ENCODE data around the gene INSIG1.

The INSIG1 gene

GRCh38 chr7:155356323-155357105 lies 58.8 kb downstream of the INSIG1 start:
- no peak for DNase-seq (ENCODE audit: low read depth in 2 of 2)
- TF ChIP-seq CTCF (IDR thresholded peaks at IDR 0.05; ENCODE audit: low read depth, low read length): no peak
- H3K4me3 ChIP-seq (replicated peaks in 1 of 2; ENCODE audit: low read depth in 2 of 2, low read length in 2 of 2): no peak overlapping the region

DNA sequence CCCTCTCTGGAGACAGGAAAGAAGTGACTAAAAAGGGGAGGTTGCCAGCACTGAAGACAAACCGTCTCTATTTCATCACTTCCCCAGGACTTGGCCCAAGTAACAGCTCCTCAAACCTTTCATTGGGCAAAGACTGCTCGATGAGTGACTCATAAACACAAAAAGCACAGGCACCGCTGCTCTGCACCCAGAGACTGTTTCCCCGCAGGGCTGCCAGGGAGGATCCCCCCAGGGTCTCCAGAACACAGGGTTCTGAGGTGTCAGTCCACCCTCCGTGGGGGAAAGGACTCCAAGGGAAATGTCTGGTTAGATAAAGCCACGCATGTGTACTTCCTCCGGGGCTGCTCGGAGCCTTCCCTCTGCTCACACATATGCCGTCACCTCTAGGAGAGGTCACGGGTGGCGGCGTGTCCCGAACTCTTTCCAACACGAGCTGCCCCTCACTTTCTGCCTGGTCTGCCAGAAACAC lies 59.9 kb downstream of the INSIG1 start:
- no peak for TF ChIP-seq CTCF (IDR thresholded peaks at IDR 0.05; ENCODE audit: low read depth, low read length)
- no peak overlapping the region for H3K4me3 ChIP-seq (replicated peaks in 1 of 2; ENCODE audit: low read depth in 2 of 2, low read length in 2 of 2)
- DNase-seq (ENCODE audit: low read depth in 2 of 2): peak; percentile 62 to 80

DNA sequence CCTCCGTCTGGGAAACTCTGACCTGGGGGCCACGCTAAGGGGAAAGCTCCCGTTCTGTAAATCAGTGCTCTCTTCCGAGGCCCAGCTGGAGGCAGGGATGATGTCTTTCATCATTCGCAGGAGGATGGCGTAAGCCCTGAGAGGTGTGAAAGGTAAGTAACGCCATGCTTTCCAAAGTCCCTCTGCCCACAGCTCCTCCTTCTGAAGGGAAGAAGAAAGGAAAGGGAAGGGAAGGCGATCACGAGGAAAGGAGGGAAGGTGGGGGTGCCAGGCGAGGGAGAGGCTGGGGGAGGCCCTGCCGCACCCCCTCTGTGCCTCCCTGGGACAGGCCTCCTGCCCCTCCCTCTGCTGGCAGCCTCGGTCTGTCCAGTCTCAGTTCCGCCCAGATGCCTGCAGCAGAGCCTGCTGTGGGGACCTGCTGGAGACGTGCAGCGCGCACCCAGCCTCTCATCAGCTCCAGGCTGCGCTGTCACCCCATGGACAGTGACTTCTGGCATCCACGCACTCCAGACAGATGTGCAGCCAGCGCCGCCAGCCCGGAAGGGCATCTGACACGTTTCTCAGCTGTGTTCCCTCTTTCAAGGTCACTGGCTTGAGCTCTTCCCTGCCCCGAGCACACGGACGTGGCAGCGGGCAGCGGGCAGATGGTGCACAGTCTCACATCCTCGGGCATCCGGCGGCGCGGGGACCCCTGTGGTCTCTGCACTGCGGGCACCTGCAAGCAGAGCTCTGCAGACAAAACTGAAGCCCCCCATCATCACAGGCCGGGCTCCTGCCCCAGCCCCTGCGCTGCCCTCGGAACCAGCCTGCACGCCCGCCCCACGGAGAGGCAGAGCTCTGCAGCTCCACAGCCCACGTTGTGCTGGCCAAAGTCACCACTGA lies 60.6 kb downstream of the INSIG1 start:
- no peak for TF ChIP-seq CTCF (IDR thresholded peaks at IDR 0.05; ENCODE audit: low read depth, low read length)
- DNase-seq (ENCODE audit: low read depth in 2 of 2): no peak
- H3K4me3 ChIP-seq (replicated peaks in 1 of 2; ENCODE audit: low read depth in 2 of 2, low read length in 2 of 2): no peak overlapping the region

- no peak for TF ChIP-seq CTCF (IDR thresholded peaks at IDR 0.05; ENCODE audit: low read depth, low read length)
- no peak overlapping the region for H3K4me3 ChIP-seq (replicated peaks in 1 of 2; ENCODE audit: low read depth in 2 of 2, low read length in 2 of 2)
- no peak for DNase-seq (ENCODE audit: low read depth in 2 of 2)
These were observed 61.5 kb downstream of the INSIG1 start for GRCh38 chr7:155358948-155359712.

Data from cardiac fibroblast (primary cell).